ENCODE measurements around the gene RFTN1. TPM values are rescaled to one million over a fixed set of nuclear protein-coding genes. Genes with fewer than 3 reads are reported as not detected.

Gene RFTN1
- total and polyA plus RNA-seq, 9 of the 15 experiments (the other 6 are each of a cell fraction or from before 2014, with no cell fraction given), result 0.08 to 0.51 (median 0.11) TPM; not detected in 6

DNA sequence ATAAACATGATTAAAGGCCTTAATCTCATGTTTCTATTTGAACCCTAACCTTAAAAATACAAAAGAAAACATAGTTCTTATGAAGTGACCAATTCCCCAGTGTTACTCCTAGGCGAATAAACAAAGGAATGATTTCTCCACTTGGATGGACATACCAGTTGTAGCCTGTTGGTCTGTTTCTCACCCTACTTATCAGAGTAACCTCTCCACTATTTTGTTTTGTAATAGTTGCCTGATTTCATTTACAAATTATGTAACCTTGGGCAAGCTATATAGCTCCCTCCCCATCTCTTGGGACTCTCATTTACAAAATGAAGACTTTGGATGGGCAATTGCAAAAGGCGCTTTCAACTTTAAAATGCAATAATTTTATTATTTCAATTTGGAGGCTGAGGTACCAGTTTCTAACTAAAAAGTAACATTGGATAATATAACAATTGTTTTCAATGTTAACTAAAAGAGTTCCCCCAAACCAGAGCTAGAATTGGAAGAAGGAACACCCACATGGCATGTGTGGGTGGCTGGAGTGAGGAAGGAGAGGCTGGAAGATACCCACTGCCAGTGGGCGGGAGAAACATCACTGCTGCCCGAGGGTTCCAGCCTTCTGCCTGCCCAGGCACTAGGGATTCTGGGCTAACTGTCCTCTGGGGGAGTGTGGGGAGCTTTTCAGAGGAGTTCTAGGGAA is 74.2 kb downstream of the RFTN1 start:
- DNase-seq (ENCODE audit: extremely low read depth in 1 of 4, low spot score in 3 of 4) (no peak), FAIRE-seq (no peak), ATAC-seq (no peak)
- Histone ChIP-seq H3K9me1 (ENCODE audit: control insufficient read depth, insufficient read depth, low read length) (no peaks in the 10 kb centered on the region), H3K36me3 (ENCODE audit: control insufficient read depth, insufficient read depth, low read length) (no peaks in the 10 kb centered on the region), H4K20me1 (replicated peaks; ENCODE audit: control insufficient read depth, insufficient read depth, low read length) (no peaks in the 10 kb centered on the region), H3K27ac (ENCODE audit: extremely low read depth, low read depth, low read length) (no peak overlapping the region), H3K9me3 (replicated peaks; ENCODE audit: control insufficient read depth, insufficient read depth, low read depth, low read length) (no peaks in the 10 kb centered on the region), H3K4me2 (ENCODE audit: insufficient read depth, low read length) (no peak overlapping the region), H3K27me3 (ENCODE audit: control insufficient read depth in 2 of 2, insufficient read depth in 2 of 2, low read length in 2 of 2) (peaks cover 5 to 23% of the 10 kb centered on the region in 2 experiments; a peak in 4 of 5 replicates), H3K79me2 (ENCODE audit: control insufficient read depth, insufficient read depth, low read length) (no peaks in the 10 kb centered on the region), H3K9ac (ENCODE audit: insufficient read depth in 1 of 2, low read depth in 2 of 2, low read length in 2 of 2) (no peak overlapping the region), H3K4me1 (replicated peaks in 1 of 2; ENCODE audit: control insufficient read depth in 2 of 2, insufficient read depth in 2 of 2, low read length in 2 of 2) (no peaks in the 10 kb centered on the region), H3K4me3 (no peak overlapping the region), H2AFZ (ENCODE audit: low read depth, low read length) (no peak overlapping the region)
- TF ChIP-seq NELFE (IDR thresholded peaks at IDR 0.05; ENCODE audit: insufficient read depth, insufficient read length) (no peak), SLC30A9 (CRISPR knock-in tag; IDR thresholded peaks at IDR 0.05) (no peak), ZZZ3 (IDR thresholded peaks at IDR 0.05) (no peak), ARID1B (IDR thresholded peaks at IDR 0.05) (no peak)
- intact Hi-C loops (cut with micrococcal nuclease) (no loop called here), in situ Hi-C loops (cut with MboI) (no loop called here)
- WGBS (ENCODE audit: insufficient coverage, low coverage, missing lambda C conversion rate), result 2% methylated on average over 4 of the region's 4 CpGs
- ChIA-PET CTCF (ENCODE audit: low intra/inter-chr PET ratio) (no interaction called here), POLR2A (interaction anchor here (0.6 to 1.9 kb wide), 4 partner anchors 10 to 249 kb away, joined by 3 to 5 read pairs (median 3); no protein-coding TSS in a partner anchor)
- BruUV-seq (replicated peaks), result no TSS peak

DNA sequence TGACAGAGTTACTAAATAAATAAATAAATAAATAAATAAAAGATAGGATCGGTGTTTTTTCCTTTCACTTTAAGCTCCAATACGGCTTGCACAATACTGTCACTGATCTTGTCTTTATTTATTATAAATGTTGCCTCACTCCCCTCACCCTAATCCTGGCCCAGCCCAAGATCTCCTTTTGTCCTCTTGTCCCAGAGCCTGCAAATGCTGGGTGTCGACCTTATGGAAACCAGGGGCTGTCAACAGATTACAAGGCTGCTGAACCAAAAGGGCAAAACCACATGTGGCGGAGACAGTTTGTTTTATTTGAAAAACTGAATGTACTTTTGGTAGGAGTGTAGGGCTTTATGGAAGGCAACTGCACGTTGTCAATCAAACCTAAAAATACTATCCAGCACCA is 75.9 kb downstream of the RFTN1 start:
- H3K4me1 ChIP-seq (replicated peaks in 1 of 2; ENCODE audit: control insufficient read depth in 2 of 2, insufficient read depth in 2 of 2, low read length in 2 of 2), result no peaks in the 10 kb centered on the region
- ChIA-PET CTCF (ENCODE audit: low intra/inter-chr PET ratio) (no interaction called here), POLR2A (no interaction called here)
- DNase-seq (ENCODE audit: extremely low read depth in 1 of 4, low spot score in 3 of 4) (no peak), ATAC-seq (no peak; the same call in 2 of the 3 replicates), FAIRE-seq (no peak)
- no peaks in the 10 kb centered on the region for H3K9me1 ChIP-seq (ENCODE audit: control insufficient read depth, insufficient read depth, low read length)
- 0% methylated on average over 5 of the region's 5 CpGs for WGBS (ENCODE audit: insufficient coverage, low coverage, missing lambda C conversion rate)
- no peaks in the 10 kb centered on the region for H4K20me1 ChIP-seq (replicated peaks; ENCODE audit: control insufficient read depth, insufficient read depth, low read length)
- no peaks in the 10 kb centered on the region for H3K79me2 ChIP-seq (ENCODE audit: control insufficient read depth, insufficient read depth, low read length)
- H3K4me3 ChIP-seq, result no peak overlapping the region
- H2AFZ ChIP-seq (ENCODE audit: low read depth, low read length), result no peak overlapping the region
- intact Hi-C loops (cut with micrococcal nuclease), result no loop called here
- no peaks in the 10 kb centered on the region for H3K9me3 ChIP-seq (replicated peaks; ENCODE audit: control insufficient read depth, insufficient read depth, low read depth, low read length)
- no TSS peak for BruUV-seq (replicated peaks)
- no peaks in the 10 kb centered on the region for H3K36me3 ChIP-seq (ENCODE audit: control insufficient read depth, insufficient read depth, low read length)
- in situ Hi-C loops (cut with MboI), result no loop called here
- no peak overlapping the region for H3K4me2 ChIP-seq (ENCODE audit: insufficient read depth, low read length)
- peaks cover 14 to 32% of the 10 kb centered on the region in 2 experiments for H3K27me3 ChIP-seq (ENCODE audit: control insufficient read depth in 2 of 2, insufficient read depth in 2 of 2, low read length in 2 of 2)
- no peak overlapping the region for H3K9ac ChIP-seq (ENCODE audit: insufficient read depth in 1 of 2, low read depth in 2 of 2, low read length in 2 of 2)
- H3K27ac ChIP-seq (ENCODE audit: extremely low read depth, low read depth, low read length), result no peak overlapping the region
- TF ChIP-seq RBM22 (IDR thresholded peaks at IDR 0.05; ENCODE audit: low read depth, low read length, poor library complexity, severe bottlenecking), result no peak
- TF ChIP-seq, protein P1, sequence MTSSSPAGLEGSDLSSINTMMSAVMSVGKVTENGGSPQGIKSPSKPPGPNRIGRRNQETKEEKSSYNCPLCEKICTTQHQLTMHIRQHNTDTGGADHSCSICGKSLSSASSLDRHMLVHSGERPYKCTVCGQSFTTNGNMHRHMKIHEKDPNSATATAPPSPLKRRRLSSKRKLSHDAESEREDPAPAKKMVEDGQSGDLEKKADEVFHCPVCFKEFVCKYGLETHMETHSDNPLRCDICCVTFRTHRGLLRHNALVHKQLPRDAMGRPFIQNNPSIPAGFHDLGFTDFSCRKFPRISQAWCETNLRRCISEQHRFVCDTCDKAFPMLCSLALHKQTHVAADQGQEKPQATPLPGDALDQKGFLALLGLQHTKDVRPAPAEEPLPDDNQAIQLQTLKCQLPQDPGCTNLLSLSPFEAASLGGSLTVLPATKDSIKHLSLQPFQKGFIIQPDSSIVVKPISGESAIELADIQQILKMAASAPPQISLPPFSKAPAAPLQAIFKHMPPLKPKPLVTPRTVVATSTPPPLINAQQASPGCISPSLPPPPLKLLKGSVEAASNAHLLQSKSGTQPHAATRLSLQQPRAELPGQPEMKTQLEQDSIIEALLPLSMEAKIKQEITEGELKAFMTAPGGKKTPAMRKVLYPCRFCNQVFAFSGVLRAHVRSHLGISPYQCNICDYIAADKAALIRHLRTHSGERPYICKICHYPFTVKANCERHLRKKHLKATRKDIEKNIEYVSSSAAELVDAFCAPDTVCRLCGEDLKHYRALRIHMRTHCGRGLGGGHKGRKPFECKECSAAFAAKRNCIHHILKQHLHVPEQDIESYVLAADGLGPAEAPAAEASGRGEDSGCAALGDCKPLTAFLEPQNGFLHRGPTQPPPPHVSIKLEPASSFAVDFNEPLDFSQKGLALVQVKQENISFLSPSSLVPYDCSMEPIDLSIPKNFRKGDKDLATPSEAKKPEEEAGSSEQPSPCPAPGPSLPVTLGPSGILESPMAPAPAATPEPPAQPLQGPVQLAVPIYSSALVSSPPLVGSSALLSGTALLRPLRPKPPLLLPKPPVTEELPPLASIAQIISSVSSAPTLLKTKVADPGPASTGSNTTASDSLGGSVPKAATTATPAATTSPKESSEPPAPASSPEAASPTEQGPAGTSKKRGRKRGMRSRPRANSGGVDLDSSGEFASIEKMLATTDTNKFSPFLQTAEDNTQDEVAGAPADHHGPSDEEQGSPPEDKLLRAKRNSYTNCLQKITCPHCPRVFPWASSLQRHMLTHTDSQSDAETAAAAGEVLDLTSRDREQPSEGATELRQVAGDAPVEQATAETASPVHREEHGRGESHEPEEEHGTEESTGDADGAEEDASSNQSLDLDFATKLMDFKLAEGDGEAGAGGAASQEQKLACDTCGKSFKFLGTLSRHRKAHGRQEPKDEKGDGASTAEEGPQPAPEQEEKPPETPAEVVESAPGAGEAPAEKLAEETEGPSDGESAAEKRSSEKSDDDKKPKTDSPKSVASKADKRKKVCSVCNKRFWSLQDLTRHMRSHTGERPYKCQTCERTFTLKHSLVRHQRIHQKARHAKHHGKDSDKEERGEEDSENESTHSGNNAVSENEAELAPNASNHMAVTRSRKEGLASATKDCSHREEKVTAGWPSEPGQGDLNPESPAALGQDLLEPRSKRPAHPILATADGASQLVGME (CRISPR knock-in tag; IDR thresholded peaks at IDR 0.05), result no peak
- TF ChIP-seq DNMT1 (IDR thresholded peaks at IDR 0.05), result no peak
- peak; percentile 51; the same call in 1 of the 2 replicates for TF ChIP-seq CEBPB (tag; IDR thresholded peaks at IDR 0.05)
- TF ChIP-seq CEBPG (CRISPR knock-in tag; IDR thresholded peaks at IDR 0.05), result no peak
- TF ChIP-seq CEBPG (tag; conservative IDR thresholded peaks at IDR 0.05 in 1 of 2, IDR thresholded peaks at IDR 0.05 in 1 of 2), result peak in 1 of 2 experiments; percentile 57; a peak in 2 of 4 replicates
